Measurements from ENCODE around the gene SPECC1L. TPM values are rescaled to one million over a fixed set of nuclear protein-coding genes. Genes with fewer than 3 reads are reported as not detected.

Gene SPECC1L
- total and polyA plus RNA-seq, 7 experiments from 2014 or later: 14.6 to 69.0 (median 39.9) TPM

DNA sequence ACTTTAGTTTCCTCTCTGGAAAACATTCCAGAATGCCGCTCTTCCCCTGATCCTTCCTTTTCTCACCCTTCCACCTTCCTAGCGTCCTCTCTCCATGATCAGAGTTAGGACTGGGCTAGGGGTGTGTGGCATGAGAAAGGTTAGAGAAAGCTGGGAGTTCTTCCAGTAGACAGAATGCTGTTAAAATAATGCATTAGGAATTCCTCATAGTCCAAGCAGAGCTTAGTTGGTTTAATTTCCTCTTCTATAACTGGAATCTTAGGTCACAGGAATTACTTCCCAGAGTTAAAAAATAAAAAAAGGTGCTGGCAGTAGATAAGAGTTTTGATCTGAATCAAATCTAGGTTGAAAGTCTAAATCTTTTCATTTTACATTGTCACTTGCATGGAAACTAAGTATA is 119.5 kb downstream of the SPECC1L start:
- ChIA-PET POLR2A (interaction anchor here (1.1 kb wide), 1 partner anchor 39 kb away, joined by 4 read pairs; no protein-coding TSS in a partner anchor), CTCF (no interaction called here)
- H3K4me3 ChIP-seq (ENCODE audit: low read length): no peak overlapping the region
- peaks cover 15 to 32% (median 27%) of the 10 kb centered on the region in 7 donors for H3K4me1 Mint-ChIP-seq
- peaks cover 0 to 2% (median 0%) of the 10 kb centered on the region in 11 donors for H3K9me3 Mint-ChIP-seq
- no peak overlapping the region for H3K27ac ChIP-seq (ENCODE audit: low read depth, low read length)
- no peaks in the 10 kb centered on the region for H3K27me3 ChIP-seq (ENCODE audit: control insufficient read depth in 2 of 2, insufficient read depth in 2 of 2, low read length in 2 of 2)
- no peaks in the 10 kb centered on the region for H3K9me3 ChIP-seq (ENCODE audit: control insufficient read depth in 2 of 3, low read length in 3 of 3)
- H3K36me3 ChIP-seq (ENCODE audit: control insufficient read depth in 2 of 3, insufficient read depth in 3 of 3, low read length in 3 of 3): no peaks in the 10 kb centered on the region
- intact Hi-C loops (cut with micrococcal nuclease): loop anchor here in 1 of 2 donors (10.0 kb wide), 1 partner anchor 65 kb away; no protein-coding TSS in a partner anchor
- H3K4me1 ChIP-seq (ENCODE audit: control insufficient read depth in 2 of 2, insufficient read depth in 2 of 2, low read length in 2 of 2): no peaks in the 10 kb centered on the region
- ATAC-seq: no peak
- no peak for DNase-seq
- H3K4me3 Mint-ChIP-seq: no peak overlapping the region
- H3K27me3 Mint-ChIP-seq: no peaks in the 10 kb centered on the region
- H3K36me3 Mint-ChIP-seq: peaks cover 1 to 35% (median 15%) of the 10 kb centered on the region in 5 donors
- peak overlapping the region in 1 of 9 donors; percentile 62 for H3K27ac Mint-ChIP-seq

GRCh38 chr22:24390576-24390975 is 119.9 kb downstream of the SPECC1L start:
- Mint-ChIP-seq H3K27ac (no peak overlapping the region), H3K4me1 (peaks cover 17 to 32% (median 27%) of the 10 kb centered on the region in 7 donors), H3K9me3 (peaks cover 0 to 2% (median 0%) of the 10 kb centered on the region in 11 donors), H3K4me3 (no peak overlapping the region), H3K27me3 (no peaks in the 10 kb centered on the region), H3K36me3 (peaks cover 4 to 34% (median 18%) of the 10 kb centered on the region in 5 donors)
- H3K36me3 ChIP-seq (ENCODE audit: control insufficient read depth in 2 of 3, insufficient read depth in 3 of 3, low read length in 3 of 3): no peaks in the 10 kb centered on the region
- no peaks in the 10 kb centered on the region for H3K4me1 ChIP-seq (ENCODE audit: control insufficient read depth in 2 of 2, insufficient read depth in 2 of 2, low read length in 2 of 2)
- no peaks in the 10 kb centered on the region for H3K27me3 ChIP-seq (ENCODE audit: control insufficient read depth in 2 of 2, insufficient read depth in 2 of 2, low read length in 2 of 2)
- CTCF ChIA-PET: no interaction called here
- no peak overlapping the region for H3K4me3 ChIP-seq (ENCODE audit: low read length)
- DNase-seq (no peak), ATAC-seq (no peak)
- POLR2A ChIA-PET: interaction anchor here (1.1 kb wide), 1 partner anchor 39 kb away, joined by 4 read pairs; no protein-coding TSS in a partner anchor
- no peaks in the 10 kb centered on the region for H3K9me3 ChIP-seq (ENCODE audit: control insufficient read depth in 2 of 3, low read length in 3 of 3)
- intact Hi-C loops (cut with micrococcal nuclease): loop anchor here in 1 of 2 donors (10.0 kb wide), 1 partner anchor 66 kb away; no protein-coding TSS in a partner anchor
- H3K27ac ChIP-seq (ENCODE audit: low read depth, low read length): no peak overlapping the region

DNA sequence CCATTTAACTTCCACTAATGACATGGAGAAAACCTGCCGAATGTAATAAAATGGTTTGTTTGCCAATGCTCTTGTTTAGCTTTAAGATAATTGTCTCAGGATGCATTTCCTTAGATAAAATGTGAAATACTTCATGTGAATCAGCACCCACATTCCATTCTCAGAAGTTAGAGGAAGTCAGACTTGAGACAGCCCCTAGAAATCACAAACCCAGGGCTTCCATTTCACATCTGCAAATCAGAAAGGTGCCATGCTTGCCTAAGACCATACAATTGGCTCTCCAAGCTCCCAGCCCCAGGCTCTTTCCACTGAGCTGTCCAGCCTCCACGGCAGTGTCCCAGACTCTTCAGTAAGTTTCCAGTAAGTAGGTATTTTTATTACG is 121.2 kb downstream of the SPECC1L start:
- Mint-ChIP-seq H3K9me3 (peaks cover 0 to 2% (median 0%) of the 10 kb centered on the region in 11 donors), H3K27me3 (no peaks in the 10 kb centered on the region), H3K4me1 (peaks cover 17 to 34% (median 27%) of the 10 kb centered on the region in 7 donors), H3K36me3 (peaks cover 4 to 32% (median 18%) of the 10 kb centered on the region in 5 donors), H3K27ac (peak overlapping the region in 2 of 9 donors; percentile 41 to 59), H3K4me3 (peak overlapping the region in 2 of 10 donors; percentile 3 to 57)
- ChIA-PET POLR2A (no interaction called here), CTCF (no interaction called here)
- ATAC-seq (no peak), DNase-seq (no peak)
- Histone ChIP-seq H3K4me1 (ENCODE audit: control insufficient read depth in 2 of 2, insufficient read depth in 2 of 2, low read length in 2 of 2) (no peaks in the 10 kb centered on the region), H3K27me3 (ENCODE audit: control insufficient read depth in 2 of 2, insufficient read depth in 2 of 2, low read length in 2 of 2) (no peaks in the 10 kb centered on the region), H3K36me3 (ENCODE audit: control insufficient read depth in 2 of 3, insufficient read depth in 3 of 3, low read length in 3 of 3) (peaks cover 0 to 5% (median 0%) of the 10 kb centered on the region in 3 experiments), H3K4me3 (ENCODE audit: low read length) (no peak overlapping the region), H3K27ac (ENCODE audit: low read depth, low read length) (no peak overlapping the region), H3K9me3 (ENCODE audit: control insufficient read depth in 2 of 3, low read length in 3 of 3) (no peaks in the 10 kb centered on the region)
- intact Hi-C loops (cut with micrococcal nuclease): loop anchor here in 1 of 2 donors (10.0 kb wide), 1 partner anchor 67 kb away; no protein-coding TSS in a partner anchor

DNA sequence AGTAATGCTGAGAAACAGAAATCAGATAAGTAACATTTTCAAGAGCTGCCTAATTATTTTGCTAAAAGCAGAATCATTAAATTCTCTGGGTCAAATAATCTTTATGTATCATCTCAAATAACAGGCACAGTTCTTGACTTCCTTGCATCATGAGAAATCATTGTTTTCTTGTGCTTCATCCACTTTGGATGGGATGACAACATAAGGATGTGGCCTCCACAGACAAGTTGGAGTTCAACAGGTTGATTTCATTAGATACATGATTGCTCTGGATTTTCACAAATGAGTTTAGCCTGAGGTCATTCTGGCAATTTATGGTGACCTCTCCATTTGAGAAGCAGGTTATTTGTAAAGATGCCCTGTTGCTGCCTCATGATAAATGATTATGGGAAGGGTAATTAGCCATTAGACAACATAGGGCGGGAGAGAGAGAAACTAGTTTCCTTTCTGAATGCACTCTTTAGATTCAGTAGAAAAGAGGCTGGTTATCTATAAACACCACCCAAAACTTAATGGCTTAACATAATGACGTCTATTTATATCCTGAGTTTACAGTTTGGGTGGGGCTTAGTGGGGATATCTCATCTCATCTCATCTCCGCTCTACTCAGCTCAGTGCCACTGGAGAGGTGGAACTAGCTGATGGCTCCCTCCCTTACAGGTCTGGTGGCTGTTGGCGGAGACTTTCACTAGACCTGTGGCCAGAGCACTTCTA is 121.7 kb downstream of the SPECC1L start:
- no peak overlapping the region for H3K27ac ChIP-seq (ENCODE audit: low read depth, low read length)
- Mint-ChIP-seq H3K4me3 (peak overlapping the region in 1 of 10 donors; percentile 57), H3K36me3 (peaks cover 4 to 32% (median 12%) of the 10 kb centered on the region in 5 donors), H3K27me3 (no peaks in the 10 kb centered on the region), H3K4me1 (peaks cover 17 to 34% (median 29%) of the 10 kb centered on the region in 7 donors), H3K9me3 (peaks cover 0 to 2% (median 0%) of the 10 kb centered on the region in 11 donors), H3K27ac (peak overlapping the region in 4 of 9 donors; percentile 16 to 59 (median 36))
- DNase-seq: no peak
- ATAC-seq: peak; percentile 74
- H3K9me3 ChIP-seq (ENCODE audit: control insufficient read depth in 2 of 3, low read length in 3 of 3): no peaks in the 10 kb centered on the region
- H3K4me1 ChIP-seq (ENCODE audit: control insufficient read depth in 2 of 2, insufficient read depth in 2 of 2, low read length in 2 of 2): no peaks in the 10 kb centered on the region
- intact Hi-C loops (cut with micrococcal nuclease): loop anchor here in 1 of 2 donors (10.0 kb wide), 1 partner anchor 68 kb away; no protein-coding TSS in a partner anchor
- no peak overlapping the region for H3K4me3 ChIP-seq (ENCODE audit: low read length)
- H3K27me3 ChIP-seq (ENCODE audit: control insufficient read depth in 2 of 2, insufficient read depth in 2 of 2, low read length in 2 of 2): no peaks in the 10 kb centered on the region
- H3K36me3 ChIP-seq (ENCODE audit: control insufficient read depth in 2 of 3, insufficient read depth in 3 of 3, low read length in 3 of 3): peaks cover 0 to 5% (median 0%) of the 10 kb centered on the region in 3 experiments
- POLR2A ChIA-PET: no interaction called here
- CTCF ChIA-PET: no interaction called here

DNA sequence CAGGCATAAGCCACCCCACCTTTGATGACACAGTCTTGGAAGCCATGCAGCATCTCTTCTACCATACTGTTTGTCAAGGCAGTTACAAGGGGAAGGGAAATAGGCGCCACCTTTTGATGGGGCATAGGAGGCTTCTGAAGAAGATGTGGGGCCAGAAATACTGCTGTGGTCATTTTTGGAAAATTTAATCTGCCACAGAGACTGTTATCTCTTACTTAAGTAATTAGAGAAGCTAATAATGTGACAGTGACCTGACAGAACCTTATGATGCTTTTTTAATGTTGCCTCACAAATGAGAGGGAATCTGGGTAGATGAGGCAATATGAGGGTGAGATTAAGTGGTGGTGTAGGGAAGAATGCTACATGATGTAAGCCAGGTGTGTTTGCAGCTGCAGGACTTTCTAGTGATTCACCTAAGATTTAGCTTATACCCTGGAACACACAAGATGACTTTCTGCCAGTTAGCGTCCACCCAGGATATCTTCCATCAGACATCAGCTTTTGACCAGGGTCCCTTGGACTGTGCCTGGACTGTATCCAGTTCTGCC is 122.5 kb downstream of the SPECC1L start:
- POLR2A ChIA-PET: no interaction called here
- intact Hi-C loops (cut with micrococcal nuclease): loop anchor here in 1 of 2 donors (10.0 kb wide), 1 partner anchor 68 kb away; no protein-coding TSS in a partner anchor
- H3K9me3 ChIP-seq (ENCODE audit: control insufficient read depth in 2 of 3, low read length in 3 of 3): no peaks in the 10 kb centered on the region
- H3K27me3 Mint-ChIP-seq: no peaks in the 10 kb centered on the region
- H3K27ac ChIP-seq (ENCODE audit: low read depth, low read length): no peak overlapping the region
- no peak overlapping the region for H3K4me3 Mint-ChIP-seq
- peak; percentile 54 for ATAC-seq
- peak overlapping the region in 1 of 9 donors; percentile 16 for H3K27ac Mint-ChIP-seq
- peaks cover 0 to 2% (median 0%) of the 10 kb centered on the region in 11 donors for H3K9me3 Mint-ChIP-seq
- CTCF ChIA-PET: no interaction called here
- H3K27me3 ChIP-seq (ENCODE audit: control insufficient read depth in 2 of 2, insufficient read depth in 2 of 2, low read length in 2 of 2): no peaks in the 10 kb centered on the region
- DNase-seq: no peak
- H3K36me3 Mint-ChIP-seq: peaks cover 4 to 32% (median 8%) of the 10 kb centered on the region in 5 donors
- H3K4me3 ChIP-seq (ENCODE audit: low read length): no peak overlapping the region
- no peaks in the 10 kb centered on the region for H3K4me1 ChIP-seq (ENCODE audit: control insufficient read depth in 2 of 2, insufficient read depth in 2 of 2, low read length in 2 of 2)
- H3K4me1 Mint-ChIP-seq: peaks cover 17 to 39% (median 35%) of the 10 kb centered on the region in 7 donors
- H3K36me3 ChIP-seq (ENCODE audit: control insufficient read depth in 2 of 3, insufficient read depth in 3 of 3, low read length in 3 of 3): peaks cover 0 to 5% (median 0%) of the 10 kb centered on the region in 3 experiments

DNA sequence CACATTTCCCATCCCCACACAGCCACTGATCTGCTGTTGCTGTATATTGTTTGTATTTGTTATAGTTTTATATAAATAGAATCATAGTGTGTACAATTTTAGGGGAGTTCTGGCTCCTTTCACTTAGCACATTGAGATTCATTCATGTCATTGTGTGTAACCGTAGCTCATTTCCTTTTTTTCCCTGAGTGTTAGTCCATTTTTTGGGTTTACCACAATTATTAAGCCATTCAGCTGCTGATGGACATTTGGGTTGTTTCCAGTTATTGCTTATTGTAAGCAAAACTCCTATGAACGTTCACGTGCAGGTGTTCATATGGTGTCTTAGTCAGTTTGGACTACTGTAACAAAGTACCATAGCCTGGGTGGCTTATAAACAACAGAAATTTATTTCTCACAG is 123.2 kb downstream of the SPECC1L start:
- intact Hi-C loops (cut with micrococcal nuclease): loop anchor here in 1 of 2 donors (10.0 kb wide), 1 partner anchor 69 kb away; no protein-coding TSS in a partner anchor
- Histone ChIP-seq H3K36me3 (ENCODE audit: control insufficient read depth in 2 of 3, insufficient read depth in 3 of 3, low read length in 3 of 3) (peaks cover 0 to 5% (median 0%) of the 10 kb centered on the region in 3 experiments), H3K27ac (ENCODE audit: low read depth, low read length) (no peak overlapping the region), H3K9me3 (ENCODE audit: control insufficient read depth in 2 of 3, low read length in 3 of 3) (no peaks in the 10 kb centered on the region), H3K27me3 (ENCODE audit: control insufficient read depth in 2 of 2, insufficient read depth in 2 of 2, low read length in 2 of 2) (no peaks in the 10 kb centered on the region), H3K4me3 (ENCODE audit: low read length) (no peak overlapping the region), H3K4me1 (ENCODE audit: control insufficient read depth in 2 of 2, insufficient read depth in 2 of 2, low read length in 2 of 2) (no peaks in the 10 kb centered on the region)
- Mint-ChIP-seq H3K4me3 (no peak overlapping the region), H3K9me3 (no peaks in the 10 kb centered on the region), H3K4me1 (peaks cover 17 to 47% (median 42%) of the 10 kb centered on the region in 7 donors), H3K27me3 (no peaks in the 10 kb centered on the region), H3K27ac (no peak overlapping the region), H3K36me3 (peaks cover 4 to 38% (median 8%) of the 10 kb centered on the region in 5 donors)
- ATAC-seq: no peak
- DNase-seq: no peak
- CTCF ChIA-PET: no interaction called here
- POLR2A ChIA-PET: no interaction called here

Measured in naive thymus-derived CD4-positive, alpha-beta T cell (primary cell).